ENCODE data around the gene CEBPG. TPM values are rescaled to one million over a fixed set of nuclear protein-coding genes. Genes with fewer than 3 reads are reported as not detected.

CEBPG gene
- total RNA-seq, 1 experiment from 2014 or later, result 47.3 TPM

DNA sequence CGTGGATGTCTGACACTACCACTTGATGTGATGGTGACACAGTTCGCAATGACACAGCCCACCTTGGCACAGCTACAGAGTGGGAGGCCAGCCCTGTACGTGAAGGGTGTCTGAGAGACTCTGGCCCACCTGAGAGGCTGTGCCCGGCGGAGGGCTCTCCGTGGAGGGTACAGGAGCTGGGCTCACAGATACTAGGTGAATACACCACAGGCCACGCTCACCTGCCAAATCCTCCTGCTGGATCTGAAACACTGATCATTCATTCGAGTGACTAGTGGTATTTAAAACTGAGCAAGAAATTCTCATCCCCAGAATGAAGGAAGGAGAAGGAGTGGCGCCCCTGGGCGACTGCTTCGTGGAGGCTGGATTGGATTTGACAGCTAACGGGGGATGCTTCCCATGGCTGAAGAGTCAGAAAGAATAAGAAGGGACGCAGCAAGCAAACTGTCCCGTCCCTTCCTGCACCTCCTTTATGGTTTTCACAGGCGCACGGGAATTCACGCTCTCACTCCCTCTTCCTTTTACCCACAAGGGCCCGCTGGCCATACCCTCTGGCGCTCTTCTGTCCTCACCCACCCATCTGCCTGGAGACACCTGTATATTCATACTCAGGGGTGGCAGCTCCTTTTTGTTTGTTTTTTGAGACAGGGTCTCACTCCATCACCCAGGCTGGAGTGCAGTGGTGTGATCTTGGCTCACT, 25.0 kb downstream of the CEBPG start:
- H2AFZ ChIP-seq (ENCODE audit: low read length), result no peak overlapping the region
- no peak for DNase-seq
- H3K27ac ChIP-seq (ENCODE audit: low read length), result no peak overlapping the region
- H3K36me3 ChIP-seq (ENCODE audit: insufficient read depth, low read length), result no peaks in the 10 kb centered on the region
- no peaks in the 10 kb centered on the region for H4K20me1 ChIP-seq (ENCODE audit: insufficient read depth, low read depth, low read length)
- H3K4me3 ChIP-seq (ENCODE audit: low read length), result no peak overlapping the region
- no peaks in the 10 kb centered on the region for H3K9me2 ChIP-seq (replicated peaks; ENCODE audit: insufficient read depth, low read length)
- H3K4me2 ChIP-seq (ENCODE audit: low read depth, low read length, poor library complexity, severe bottlenecking), result no peak overlapping the region
- no peaks in the 10 kb centered on the region for H3K79me2 ChIP-seq (ENCODE audit: low read length)
- H3K27me3 ChIP-seq (ENCODE audit: low read length), result no peaks in the 10 kb centered on the region
- no peaks in the 10 kb centered on the region for H3K4me1 ChIP-seq (ENCODE audit: low read length)
- no peak overlapping the region for H3K9ac ChIP-seq (ENCODE audit: low read length)
- H3K9me3 ChIP-seq (ENCODE audit: low read length), result no peaks in the 10 kb centered on the region

DNA sequence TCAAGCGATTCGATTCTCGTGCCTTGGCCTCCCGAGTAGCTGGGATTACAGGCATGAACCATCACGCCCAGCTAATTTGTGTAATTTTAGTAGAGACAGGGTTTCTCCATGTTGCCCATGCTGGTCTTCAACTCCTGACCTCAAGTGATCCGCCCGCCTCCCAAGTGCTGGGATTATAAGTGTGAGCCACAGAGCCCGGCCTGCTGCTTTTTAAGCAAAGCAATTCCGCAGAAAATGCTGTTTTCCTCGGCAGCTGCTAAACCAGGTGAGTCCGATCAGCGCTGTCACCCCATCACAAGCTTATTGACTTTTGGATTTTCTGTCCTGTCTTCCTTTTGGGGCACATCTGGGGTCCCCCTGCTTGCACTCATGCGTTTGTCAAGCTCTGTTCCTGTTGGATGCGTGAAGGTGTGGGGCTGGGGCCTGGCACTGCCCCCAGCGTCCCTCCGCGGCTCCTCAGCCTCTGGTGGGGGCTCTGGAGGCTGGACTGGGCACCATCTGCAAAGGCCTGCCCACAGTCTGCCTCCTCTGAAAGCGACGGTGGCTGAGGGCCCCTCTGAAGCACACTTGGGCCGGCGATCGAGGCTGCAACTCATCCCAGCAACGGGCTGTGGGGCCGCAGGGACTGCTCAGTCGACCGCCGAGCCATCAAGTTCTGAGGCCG, 25.7 kb downstream of the CEBPG start:
- Histone ChIP-seq H3K4me3 (ENCODE audit: low read length) (no peak overlapping the region), H3K4me1 (ENCODE audit: low read length) (no peaks in the 10 kb centered on the region), H3K27me3 (ENCODE audit: low read length) (no peaks in the 10 kb centered on the region), H3K36me3 (ENCODE audit: insufficient read depth, low read length) (no peaks in the 10 kb centered on the region), H4K20me1 (ENCODE audit: insufficient read depth, low read depth, low read length) (no peaks in the 10 kb centered on the region), H3K9ac (ENCODE audit: low read length) (no peak overlapping the region), H3K4me2 (ENCODE audit: low read depth, low read length, poor library complexity, severe bottlenecking) (no peak overlapping the region), H3K79me2 (ENCODE audit: low read length) (no peaks in the 10 kb centered on the region), H2AFZ (ENCODE audit: low read length) (no peak overlapping the region), H3K9me3 (ENCODE audit: low read length) (no peaks in the 10 kb centered on the region), H3K9me2 (replicated peaks; ENCODE audit: insufficient read depth, low read length) (no peaks in the 10 kb centered on the region), H3K27ac (ENCODE audit: low read length) (no peak overlapping the region)
- DNase-seq, result no peak

DNA sequence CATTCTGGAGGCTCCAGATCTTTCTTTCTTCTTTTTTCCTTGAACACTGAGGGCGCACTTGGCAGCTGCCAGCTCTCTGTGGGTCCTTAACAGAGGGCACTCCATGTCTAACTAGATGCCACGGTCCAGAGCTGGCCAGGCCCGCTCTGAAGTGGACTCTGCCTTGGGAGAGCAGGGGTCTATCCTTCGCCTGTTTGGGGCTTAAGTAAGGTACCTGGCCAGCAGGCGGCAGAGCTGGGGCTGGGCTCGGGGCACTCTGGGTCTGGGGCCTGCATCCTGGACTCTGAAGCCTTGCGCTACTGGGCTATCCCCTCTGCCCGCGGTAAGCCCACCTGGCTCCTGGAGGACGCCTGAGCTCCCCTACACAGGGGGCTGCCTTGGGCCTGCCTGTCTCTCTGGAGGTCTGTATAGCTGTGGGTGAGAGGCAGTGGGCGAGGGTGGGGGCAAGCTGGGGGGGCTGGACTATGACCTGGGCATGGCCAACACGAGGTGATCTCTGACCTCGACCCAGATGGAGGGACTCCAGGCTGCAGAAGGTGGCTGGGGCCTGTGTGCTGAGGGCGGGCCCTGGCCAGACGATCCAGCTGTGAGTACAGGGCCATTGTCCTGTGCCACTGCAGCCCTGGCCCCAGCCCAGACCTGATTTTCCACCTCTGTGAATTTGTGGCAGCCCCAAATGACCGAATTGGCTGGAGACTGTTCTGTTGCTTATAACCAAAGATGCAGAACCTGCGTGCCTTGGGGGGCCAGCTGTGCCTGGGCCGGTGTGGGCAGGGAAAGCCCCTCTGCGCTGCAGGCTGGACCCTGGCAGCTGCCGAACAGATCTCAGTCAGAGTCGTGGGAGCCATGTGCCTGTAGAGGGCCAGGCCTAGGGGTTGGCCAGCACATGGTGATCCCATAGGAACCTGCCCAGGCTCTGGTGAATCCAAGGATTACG, 26.5 kb downstream of the CEBPG start:
- no peaks in the 10 kb centered on the region for H4K20me1 ChIP-seq (ENCODE audit: insufficient read depth, low read depth, low read length)
- H3K4me3 ChIP-seq (ENCODE audit: low read length), result no peak overlapping the region
- no peaks in the 10 kb centered on the region for H3K9me2 ChIP-seq (replicated peaks; ENCODE audit: insufficient read depth, low read length)
- no peaks in the 10 kb centered on the region for H3K36me3 ChIP-seq (ENCODE audit: insufficient read depth, low read length)
- H3K79me2 ChIP-seq (ENCODE audit: low read length), result no peaks in the 10 kb centered on the region
- H3K4me2 ChIP-seq (ENCODE audit: low read depth, low read length, poor library complexity, severe bottlenecking), result no peak overlapping the region
- H3K27me3 ChIP-seq (ENCODE audit: low read length), result no peaks in the 10 kb centered on the region
- DNase-seq, result no peak
- no peak overlapping the region for H3K9ac ChIP-seq (ENCODE audit: low read length)
- no peak overlapping the region for H2AFZ ChIP-seq (ENCODE audit: low read length)
- H3K4me1 ChIP-seq (ENCODE audit: low read length), result no peaks in the 10 kb centered on the region
- no peaks in the 10 kb centered on the region for H3K9me3 ChIP-seq (ENCODE audit: low read length)
- no peak overlapping the region for H3K27ac ChIP-seq (ENCODE audit: low read length)

DNA sequence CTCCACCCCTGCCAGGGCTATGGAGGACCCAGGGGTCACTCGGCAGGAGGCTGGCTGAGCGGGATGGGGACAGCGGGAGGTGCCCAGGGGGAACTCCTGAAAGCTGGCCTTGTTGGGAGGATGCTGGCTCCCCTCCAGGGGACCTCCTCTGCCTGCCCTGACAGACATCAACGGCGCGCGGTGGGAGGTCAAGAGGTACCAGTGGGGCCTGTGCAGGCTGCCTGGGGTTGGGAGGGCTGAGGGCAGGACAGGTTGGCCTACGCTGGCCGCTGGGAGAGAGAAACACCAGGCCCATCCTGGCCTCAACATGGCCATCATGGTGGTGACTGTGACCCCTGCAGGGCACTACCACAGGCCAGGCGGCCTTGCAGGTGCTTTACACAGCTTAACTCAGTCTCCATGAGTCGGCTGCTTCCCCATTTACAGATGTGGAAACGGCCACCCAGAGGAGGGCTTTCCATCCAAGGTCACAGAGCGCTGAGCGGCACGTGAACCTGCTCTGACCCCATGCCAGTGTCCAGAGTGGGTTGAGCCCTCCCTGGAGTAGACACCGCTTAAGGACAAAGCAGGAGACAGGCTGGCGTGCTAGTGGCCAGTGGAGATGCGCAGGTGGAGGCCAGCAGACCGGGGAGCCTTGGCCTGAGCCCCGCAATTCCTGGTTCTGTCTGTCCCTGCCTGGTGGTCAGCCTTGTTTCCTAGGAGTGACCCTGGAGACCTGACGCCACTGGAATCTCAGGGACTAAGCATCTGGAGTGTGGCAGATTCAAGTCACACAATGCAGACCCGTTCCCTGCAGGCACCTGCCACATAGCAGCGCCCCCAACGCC, 27.6 kb downstream of the CEBPG start:
- Histone ChIP-seq H3K27me3 (ENCODE audit: low read length) (no peaks in the 10 kb centered on the region), H3K79me2 (ENCODE audit: low read length) (no peaks in the 10 kb centered on the region), H3K9me2 (replicated peaks; ENCODE audit: insufficient read depth, low read length) (no peaks in the 10 kb centered on the region), H3K4me3 (ENCODE audit: low read length) (no peak overlapping the region), H3K9me3 (ENCODE audit: low read length) (no peaks in the 10 kb centered on the region), H4K20me1 (ENCODE audit: insufficient read depth, low read depth, low read length) (no peaks in the 10 kb centered on the region), H3K27ac (ENCODE audit: low read length) (no peak overlapping the region), H3K9ac (ENCODE audit: low read length) (no peak overlapping the region), H2AFZ (ENCODE audit: low read length) (no peak overlapping the region), H3K36me3 (ENCODE audit: insufficient read depth, low read length) (no peaks in the 10 kb centered on the region), H3K4me2 (ENCODE audit: low read depth, low read length, poor library complexity, severe bottlenecking) (no peak overlapping the region), H3K4me1 (ENCODE audit: low read length) (no peaks in the 10 kb centered on the region)
- no peak for DNase-seq

DNA sequence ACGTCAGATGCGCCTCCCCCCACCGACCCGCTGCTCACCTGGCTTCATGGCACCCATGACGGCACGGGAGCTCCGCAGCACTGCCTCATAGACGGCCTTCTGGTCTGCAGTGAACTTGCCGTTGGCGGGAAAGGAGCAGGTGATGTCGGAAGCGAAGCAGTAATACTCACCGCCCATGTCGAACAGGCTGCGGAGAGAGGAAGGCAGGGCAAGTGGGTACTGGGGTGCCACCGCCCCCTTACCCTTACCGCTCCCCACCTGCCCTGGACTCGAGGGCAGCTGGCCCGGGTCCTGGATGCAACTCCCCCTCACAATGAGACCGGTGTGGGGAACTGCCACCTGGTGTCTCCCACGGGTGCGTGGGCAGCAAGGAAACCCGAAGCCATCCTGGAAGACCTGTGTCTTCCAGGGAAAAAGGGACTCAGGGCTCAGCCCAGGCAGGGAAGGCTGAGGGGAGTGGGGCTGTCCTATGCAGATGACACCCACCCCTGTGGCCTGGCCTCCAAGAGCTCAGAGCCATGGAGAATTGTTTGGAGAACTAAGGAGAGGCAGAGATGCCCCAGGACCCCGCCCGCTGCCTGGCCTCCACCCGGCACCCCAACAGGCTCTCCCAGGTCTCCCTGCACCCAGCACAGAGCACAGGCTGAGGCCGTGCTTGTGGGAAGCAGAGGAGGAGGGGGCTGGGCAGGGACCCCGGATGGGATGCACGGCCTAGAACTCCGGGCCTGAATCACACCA, 28.3 kb downstream of the CEBPG start:
- Histone ChIP-seq H3K4me3 (ENCODE audit: low read length) (no peak overlapping the region), H4K20me1 (ENCODE audit: insufficient read depth, low read depth, low read length) (peaks cover 5% of the 10 kb centered on the region; the same call in 1 of the 2 replicates), H2AFZ (ENCODE audit: low read length) (no peak overlapping the region), H3K9ac (ENCODE audit: low read length) (no peak overlapping the region), H3K9me2 (replicated peaks; ENCODE audit: insufficient read depth, low read length) (no peaks in the 10 kb centered on the region), H3K9me3 (ENCODE audit: low read length) (no peaks in the 10 kb centered on the region), H3K27ac (ENCODE audit: low read length) (no peak overlapping the region), H3K27me3 (ENCODE audit: low read length) (no peaks in the 10 kb centered on the region), H3K4me2 (ENCODE audit: low read depth, low read length, poor library complexity, severe bottlenecking) (no peak overlapping the region), H3K4me1 (ENCODE audit: low read length) (no peaks in the 10 kb centered on the region), H3K79me2 (ENCODE audit: low read length) (no peaks in the 10 kb centered on the region), H3K36me3 (ENCODE audit: insufficient read depth, low read length) (no peaks in the 10 kb centered on the region)
- DNase-seq, result no peak

DNA sequence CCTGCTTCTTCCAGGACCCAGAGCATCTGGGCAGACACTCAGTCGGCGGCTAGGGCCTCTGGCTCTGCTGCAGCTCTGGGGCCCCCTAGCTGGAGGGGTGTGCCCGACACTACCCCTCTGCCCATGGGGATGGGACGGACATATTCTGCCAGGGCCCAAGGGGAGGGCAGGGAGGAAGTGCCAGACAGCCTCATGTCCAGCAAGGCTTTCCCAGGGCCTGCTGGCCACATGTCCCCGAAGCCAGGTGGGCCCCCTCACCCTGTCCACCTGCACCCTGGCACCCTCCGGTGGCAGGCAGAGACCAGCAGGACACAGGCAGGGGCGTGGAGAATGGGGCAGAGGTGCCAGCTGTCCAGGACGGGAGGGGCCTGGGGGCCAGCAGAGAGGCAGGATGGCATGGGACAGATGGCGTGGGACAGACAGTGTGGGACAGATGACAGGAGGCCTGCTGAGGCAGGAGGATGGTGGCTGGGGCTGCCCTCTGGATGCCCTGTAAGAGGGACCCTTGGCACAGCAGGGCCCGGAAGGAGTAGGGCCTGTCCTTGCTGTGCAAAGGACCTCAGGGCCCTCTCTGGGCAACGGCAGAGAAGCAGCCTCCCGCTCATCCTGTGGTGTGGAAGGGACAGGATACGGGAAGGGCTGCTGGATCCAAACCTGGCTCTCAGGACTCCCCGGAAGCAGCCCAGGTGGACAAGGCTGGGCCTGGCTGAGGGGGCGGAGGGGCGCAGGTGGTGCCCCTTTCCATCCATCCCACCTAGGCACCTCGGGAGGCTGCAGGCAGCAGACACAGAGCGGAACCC, 29.1 kb downstream of the CEBPG start:
- H2AFZ ChIP-seq (ENCODE audit: low read length), result no peak overlapping the region
- no peaks in the 10 kb centered on the region for H3K79me2 ChIP-seq (ENCODE audit: low read length)
- H3K4me2 ChIP-seq (ENCODE audit: low read depth, low read length, poor library complexity, severe bottlenecking), result no peak overlapping the region
- no peaks in the 10 kb centered on the region for H3K4me1 ChIP-seq (ENCODE audit: low read length)
- no peak overlapping the region for H3K27ac ChIP-seq (ENCODE audit: low read length)
- H4K20me1 ChIP-seq (ENCODE audit: insufficient read depth, low read depth, low read length), result peaks cover 9% of the 10 kb centered on the region; the same call in 1 of the 2 replicates
- H3K9me2 ChIP-seq (replicated peaks; ENCODE audit: insufficient read depth, low read length), result no peaks in the 10 kb centered on the region
- H3K9me3 ChIP-seq (ENCODE audit: low read length), result no peaks in the 10 kb centered on the region
- no peaks in the 10 kb centered on the region for H3K27me3 ChIP-seq (ENCODE audit: low read length)
- no peaks in the 10 kb centered on the region for H3K36me3 ChIP-seq (ENCODE audit: insufficient read depth, low read length)
- peak; percentile 51 for DNase-seq
- no peak overlapping the region for H3K9ac ChIP-seq (ENCODE audit: low read length)
- no peak overlapping the region for H3K4me3 ChIP-seq (ENCODE audit: low read length)

Measured in Karpas-422 (cell line).